ENCODE results near the gene MAP1A.
"Not testable (repeated sequence)": the region's sequence is repeated elsewhere in the genome, so short reads cannot be mapped to it uniquely, and the experiment has no call there.

MAP1A gene

GRCh38 chr15:43529587-43530345, 12.4 kb downstream of the MAP1A start:
- no peak for DNase-seq (ENCODE audit: low read depth)

GRCh38 chr15:43531018-43531670, 13.7 kb downstream of the MAP1A start:
- no peak for DNase-seq (ENCODE audit: low read depth)

GRCh38 chr15:43532826-43533225, 15.4 kb downstream of the MAP1A start:
- DNase-seq (ENCODE audit: low read depth), result not testable (repeated sequence)

- no peak for DNase-seq (ENCODE audit: low read depth)
Observed at GRCh38 chr15:43534897-43535296, 17.5 kb downstream of the MAP1A start.

- DNase-seq (ENCODE audit: low read depth), result no peak
Observed at GRCh38 chr15:43538091-43538490, 20.7 kb downstream of the MAP1A start.

GRCh38 chr15:43541785-43542184, 24.4 kb downstream of the MAP1A start:
- no peak for DNase-seq (ENCODE audit: low read depth)

GRCh38 chr15:43544266-43544665, 26.9 kb downstream of the MAP1A start:
- peak; percentile 17 for DNase-seq (ENCODE audit: low read depth)

- DNase-seq (ENCODE audit: low read depth), result no peak
Observed at GRCh38 chr15:43545426-43545825, 28.0 kb downstream of the MAP1A start.

- DNase-seq (ENCODE audit: low read depth), result no peak
Observed at GRCh38 chr15:43547539-43547938, 30.1 kb downstream of the MAP1A start.

- DNase-seq (ENCODE audit: low read depth), result peak; percentile 76
Observed at GRCh38 chr15:43550527-43551363, 33.3 kb downstream of the MAP1A start.

GRCh38 chr15:43552256-43552655, 34.8 kb downstream of the MAP1A start:
- no peak for DNase-seq (ENCODE audit: low read depth)

GRCh38 chr15:43552986-43553385, 35.6 kb downstream of the MAP1A start:
- DNase-seq (ENCODE audit: low read depth), result no peak

GRCh38 chr15:43562753-43563152, 45.3 kb downstream of the MAP1A start:
- DNase-seq (ENCODE audit: low read depth), result not testable (repeated sequence)

GRCh38 chr15:43563793-43564192, 46.4 kb downstream of the MAP1A start:
- not testable (repeated sequence) for DNase-seq (ENCODE audit: low read depth)

GRCh38 chr15:43566615-43567014, 49.2 kb downstream of the MAP1A start:
- DNase-seq (ENCODE audit: low read depth), result not testable (repeated sequence)

GRCh38 chr15:43574607-43575006, 57.2 kb downstream of the MAP1A start:
- not testable (repeated sequence) for DNase-seq (ENCODE audit: low read depth)
